Activated CD4-positive, CD25-positive, alpha-beta regulatory T cell treated with anti-CD3 and anti-CD28 coated beads, Interleukin-2, amount 50 U/mL, for 16 hours (primary cell): ENCODE data around the gene ZNF428.
"Not testable (repeated sequence)": the region's sequence is repeated elsewhere in the genome, so short reads cannot be mapped to it uniquely, and the experiment has no call there.

ENCODE experiments used
- DNase-seq: peaks from one replicate; pipeline ENCODE4 v3.0.0-alpha.2; 2020; ENCODE audit warnings: low read depth, low spot score

Gene ZNF428, protein sequence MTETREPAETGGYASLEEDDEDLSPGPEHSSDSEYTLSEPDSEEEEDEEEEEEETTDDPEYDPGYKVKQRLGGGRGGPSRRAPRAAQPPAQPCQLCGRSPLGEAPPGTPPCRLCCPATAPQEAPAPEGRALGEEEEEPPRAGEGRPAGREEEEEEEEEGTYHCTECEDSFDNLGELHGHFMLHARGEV

DNA sequence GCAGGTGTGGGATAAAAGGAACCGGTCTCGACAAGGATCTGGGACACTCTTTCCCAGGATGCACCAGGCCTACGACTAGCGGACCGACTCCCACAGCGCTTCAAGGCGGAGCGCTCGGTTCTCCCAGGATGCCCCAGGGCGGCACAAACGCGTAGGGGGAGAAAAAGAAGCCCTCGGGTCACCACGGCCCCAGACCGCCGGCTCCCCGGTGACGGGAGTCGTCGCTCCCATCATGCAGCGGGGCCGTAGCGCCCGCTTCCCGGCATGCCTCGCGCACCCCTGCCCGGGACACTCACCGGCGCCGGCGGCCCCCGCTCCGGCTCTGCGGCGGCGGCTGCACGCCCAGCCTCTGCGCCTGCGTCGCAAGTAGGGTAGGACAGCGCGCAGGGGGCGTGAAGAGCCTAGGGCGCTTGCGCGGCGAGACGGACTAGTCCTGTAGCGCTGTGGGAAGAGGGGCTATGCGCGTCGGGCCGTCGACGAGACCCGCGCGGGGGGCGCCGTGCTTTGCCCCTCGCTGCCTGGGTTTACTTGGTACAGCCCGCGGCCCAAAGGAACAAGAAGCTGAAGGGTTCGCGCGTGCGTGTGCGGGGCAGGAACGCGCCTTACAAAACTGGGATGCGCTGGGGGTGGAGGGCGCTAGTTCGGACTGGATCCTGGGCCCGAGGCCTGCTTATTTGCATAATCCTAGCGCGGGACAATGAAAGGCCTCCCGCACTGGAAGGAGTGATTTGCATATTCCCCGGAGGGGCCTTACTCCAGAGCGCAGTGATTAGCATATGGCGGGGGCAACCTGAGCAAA is at the start of gene ZNF428:
Gene ZNF428, minus strand, starts transcription at position 368 of the 799 bp plus-strand sequence. CDS start 5,325 bp downstream, outside the sequence.
- DNase-seq, result peak; percentile 76

DNA sequence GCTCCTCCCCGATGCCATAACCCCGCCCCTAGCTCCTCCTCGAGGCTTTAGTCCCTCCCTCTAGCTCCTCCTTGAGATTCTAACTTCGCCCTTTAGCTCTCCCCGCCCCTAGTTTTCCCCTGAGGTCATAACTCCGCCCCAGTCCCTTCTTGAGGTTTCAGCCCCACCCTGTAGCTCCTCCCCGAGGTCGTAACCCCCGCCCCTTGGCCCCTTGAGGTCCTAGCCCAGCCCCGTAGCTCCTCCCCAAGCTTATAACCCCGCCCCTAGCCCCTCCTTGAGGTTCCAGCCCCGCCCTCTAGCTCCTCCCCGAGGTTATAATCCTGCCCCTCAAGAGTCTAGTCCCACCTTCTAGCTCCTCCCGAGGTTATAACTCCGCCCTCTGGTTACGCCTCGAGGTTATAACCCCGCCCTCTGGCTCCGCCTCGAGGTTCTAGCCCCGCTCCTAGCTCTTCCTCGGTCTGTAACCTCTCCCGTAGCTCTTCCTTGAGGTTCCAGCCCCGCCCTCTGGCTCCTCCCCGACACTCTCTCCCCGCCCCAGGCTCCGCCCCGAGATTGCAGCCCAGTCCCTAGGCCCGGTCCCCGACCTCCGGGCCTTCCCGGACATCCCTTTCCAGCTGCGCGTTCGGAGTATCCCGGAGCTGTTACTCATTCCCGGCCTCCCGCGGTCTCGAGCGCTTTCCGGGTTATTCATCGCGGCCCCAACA is 49.1 kb upstream of the ZNF428 start:
- peak; percentile 86 for DNase-seq

DNA sequence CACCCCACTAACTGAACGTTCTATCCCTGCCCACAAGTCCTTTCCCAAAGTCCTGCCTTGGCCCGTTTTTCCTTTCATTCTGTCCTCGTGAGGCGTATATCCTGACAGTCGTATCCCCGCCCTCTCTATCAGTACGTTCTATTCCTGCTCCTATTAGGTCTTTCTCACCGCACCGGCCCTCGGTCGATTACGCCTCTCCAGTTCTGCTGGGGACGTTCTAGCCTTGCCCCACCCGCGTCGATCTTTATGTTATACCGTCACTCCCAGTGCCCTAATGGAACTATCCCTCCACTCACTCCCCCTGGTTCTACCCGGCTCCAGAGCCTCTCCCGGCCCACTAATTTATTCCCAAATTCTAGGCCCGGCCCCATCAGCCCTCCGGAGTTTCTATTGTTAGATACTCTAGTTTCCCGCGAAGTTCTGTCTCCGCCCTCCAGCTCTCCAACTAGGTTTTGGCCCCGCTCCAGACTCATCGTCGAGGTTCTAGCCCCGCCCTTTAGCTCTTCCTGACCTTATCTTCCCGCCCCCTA is 48.5 kb upstream of the ZNF428 start:
- no peak for DNase-seq

DNA sequence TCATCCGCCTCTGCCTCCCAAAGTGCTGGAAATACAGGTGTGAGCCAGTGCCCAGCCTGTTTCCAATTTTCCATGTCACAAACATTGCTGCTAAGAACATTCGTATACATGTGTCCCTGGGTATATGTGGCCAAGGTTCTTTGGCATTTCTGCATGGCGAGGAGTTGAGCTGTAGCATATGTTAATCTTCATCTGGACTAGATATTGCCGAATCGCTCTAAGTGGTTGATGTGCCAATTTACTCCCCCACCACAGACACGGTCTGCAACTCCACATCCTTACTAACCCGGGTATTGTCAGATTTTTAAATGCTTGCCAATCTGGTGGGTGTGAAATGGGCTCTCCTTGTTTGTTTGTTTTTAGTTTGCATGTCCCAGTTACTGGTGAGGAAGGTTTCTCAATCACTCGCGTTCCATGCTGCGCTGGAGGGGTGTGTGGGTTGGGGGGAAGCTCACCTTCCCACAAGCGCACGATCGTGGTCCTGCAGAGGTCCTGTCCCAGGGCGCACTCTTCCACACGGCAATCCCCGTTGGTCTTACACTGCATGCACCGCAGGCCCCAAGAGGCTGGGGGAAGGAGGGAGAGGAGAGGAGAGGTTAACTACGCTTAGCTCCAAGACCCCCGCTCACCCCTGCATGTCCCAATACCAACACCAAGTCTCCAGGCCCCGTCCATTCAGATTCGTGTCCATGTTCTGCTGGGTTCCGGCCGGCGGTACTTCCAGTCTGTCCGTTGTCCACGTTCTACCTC is 47.9 kb upstream of the ZNF428 start:
- DNase-seq, result no peak

DNA sequence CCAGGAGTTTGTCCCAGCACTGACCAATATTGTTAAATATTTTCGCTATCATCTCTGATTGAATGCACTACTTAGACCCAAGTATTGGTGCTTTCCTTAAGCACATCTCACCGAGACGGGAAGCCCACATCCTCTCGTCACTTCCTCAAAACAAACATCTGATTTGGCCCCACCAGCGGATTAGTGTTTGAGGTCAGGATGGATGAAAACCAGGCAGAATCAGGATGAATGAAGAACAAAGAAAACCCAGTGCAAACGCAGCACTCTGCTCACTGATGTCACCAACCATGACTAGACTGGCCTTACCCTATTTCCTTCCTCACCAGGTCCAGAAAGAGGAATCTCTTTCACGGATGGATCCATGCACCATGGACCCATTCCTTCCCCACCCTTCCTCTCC is 44.6 kb upstream of the ZNF428 start:
- no peak for DNase-seq

DNA sequence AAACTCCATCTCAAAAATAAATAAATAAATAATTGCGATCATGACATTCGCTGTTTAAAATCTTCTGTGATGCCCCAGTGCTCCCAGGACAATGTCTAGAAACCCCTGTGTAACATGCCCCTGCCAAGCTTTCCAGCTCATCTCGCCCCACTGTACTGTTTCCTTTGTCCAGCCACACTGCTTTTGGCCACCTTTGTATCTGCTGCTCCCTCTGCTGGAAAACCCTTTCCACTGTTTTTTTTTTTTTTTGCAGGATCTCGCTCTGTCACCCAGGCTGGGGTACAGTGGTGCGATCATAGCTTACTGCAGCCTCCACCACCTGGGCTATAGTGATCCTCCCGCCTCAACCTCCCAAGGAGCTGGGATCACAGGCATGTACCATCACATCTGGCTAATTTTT is 43.1 kb upstream of the ZNF428 start:
- no peak for DNase-seq

DNA sequence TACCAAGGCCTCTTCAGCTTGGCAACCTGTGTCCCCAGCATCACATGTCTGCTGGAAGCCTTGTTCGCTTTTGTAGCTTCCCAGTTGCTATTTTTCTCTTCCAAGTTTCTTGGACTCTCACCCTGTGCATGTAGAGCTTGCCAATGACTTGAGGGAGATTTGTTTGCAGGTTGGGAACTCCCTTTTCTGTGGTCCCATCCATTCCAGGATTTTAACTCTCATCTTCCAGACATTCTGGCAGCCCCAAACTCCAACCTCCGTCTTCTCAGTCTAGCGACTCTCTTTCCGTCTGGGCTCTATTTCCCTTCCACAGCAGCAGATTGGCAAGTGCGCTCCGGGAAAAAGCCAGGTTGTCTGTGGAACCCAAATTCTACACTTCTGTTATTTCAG is 41.5 kb upstream of the ZNF428 start:
- DNase-seq, result no peak

DNA sequence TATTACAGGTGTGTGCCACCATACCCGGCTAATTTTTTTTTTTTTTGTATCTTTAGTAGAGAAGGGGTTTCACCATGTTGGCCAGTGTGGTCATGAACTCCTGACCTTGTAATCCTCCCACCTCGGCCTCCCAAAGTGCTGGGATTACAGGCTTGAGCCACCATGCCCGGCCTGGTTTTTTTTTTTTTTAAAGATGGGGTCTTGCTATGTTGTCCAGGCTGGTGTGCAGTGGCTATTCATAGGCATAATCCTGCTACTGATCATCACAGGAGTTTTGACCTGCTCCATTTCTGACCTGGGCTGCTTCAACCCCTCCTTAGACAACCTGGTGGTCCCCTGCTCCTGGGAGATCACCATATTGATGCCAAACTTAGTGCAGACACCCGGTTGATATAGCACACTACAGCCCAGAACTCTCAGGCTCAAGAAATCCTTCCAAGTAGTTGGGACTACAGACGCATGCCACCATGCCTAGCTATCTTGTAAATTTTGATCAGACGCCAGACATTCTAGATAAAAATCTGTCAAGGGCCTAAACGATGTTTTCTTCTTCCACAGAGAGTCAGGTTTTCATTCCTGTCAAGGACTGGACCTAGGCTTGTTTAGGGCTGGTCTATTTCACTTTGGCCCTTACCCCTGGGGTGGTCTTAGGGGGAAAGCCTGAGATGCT is 41.0 kb upstream of the ZNF428 start:
- no peak for DNase-seq

DNA sequence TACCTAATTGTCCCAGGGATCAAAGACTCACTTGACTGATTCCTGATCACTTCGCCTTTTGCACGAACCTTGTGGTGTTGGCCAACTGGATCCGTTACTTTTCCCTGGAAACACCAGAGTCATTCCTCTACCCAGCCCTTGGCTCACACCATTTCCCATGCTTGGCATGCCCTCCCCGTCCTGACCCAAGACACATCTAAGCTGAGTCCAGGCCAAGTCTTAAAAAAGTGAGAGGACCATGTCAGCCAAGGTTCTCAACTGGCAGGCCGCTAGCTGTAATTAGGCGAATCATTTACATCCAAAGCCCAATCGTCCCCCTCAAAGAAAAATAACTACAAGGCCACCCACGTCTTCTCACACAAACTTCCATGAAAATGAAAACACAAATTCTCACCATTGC is 39.1 kb upstream of the ZNF428 start:
- DNase-seq, result no peak

DNA sequence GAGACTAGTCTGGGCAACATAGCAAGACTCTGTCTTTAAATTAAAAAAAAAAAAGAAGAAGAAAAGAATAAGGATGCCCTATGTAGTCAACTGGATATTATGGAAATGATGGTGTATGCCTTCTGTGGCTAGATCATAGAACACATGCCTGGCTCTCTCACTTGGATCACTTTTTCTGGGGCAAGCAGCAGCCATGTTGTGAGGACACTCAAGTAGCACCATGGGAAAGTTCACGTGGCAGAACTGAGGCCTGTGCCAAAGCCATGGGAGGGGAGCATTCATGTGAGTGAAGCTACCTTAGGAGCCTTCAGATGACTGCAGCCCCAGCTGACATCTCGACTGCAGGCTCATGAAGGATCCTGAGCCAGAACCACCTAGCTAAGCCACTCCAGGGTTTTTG is 38.6 kb upstream of the ZNF428 start:
- DNase-seq, result no peak

DNA sequence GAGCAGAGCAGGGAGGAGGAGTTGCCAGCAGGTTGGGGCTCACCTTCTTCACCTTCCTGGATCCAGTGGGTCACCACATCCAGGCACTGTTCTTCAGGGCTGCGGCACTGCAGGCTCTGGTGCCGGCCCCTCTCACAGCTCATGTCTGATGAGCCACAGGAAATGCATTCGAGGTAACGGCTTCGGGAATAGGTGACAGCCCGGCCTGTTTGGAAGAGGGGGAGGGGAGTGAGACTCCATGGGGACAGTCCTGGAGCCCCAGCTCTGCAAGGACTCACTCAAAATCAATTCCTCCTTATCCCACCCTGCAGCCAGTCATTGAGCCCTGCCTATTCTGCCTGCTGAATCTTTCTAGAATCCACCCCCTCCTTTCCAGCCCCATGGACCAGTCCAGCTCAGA is 37.0 kb upstream of the ZNF428 start:
- no peak for DNase-seq

DNA sequence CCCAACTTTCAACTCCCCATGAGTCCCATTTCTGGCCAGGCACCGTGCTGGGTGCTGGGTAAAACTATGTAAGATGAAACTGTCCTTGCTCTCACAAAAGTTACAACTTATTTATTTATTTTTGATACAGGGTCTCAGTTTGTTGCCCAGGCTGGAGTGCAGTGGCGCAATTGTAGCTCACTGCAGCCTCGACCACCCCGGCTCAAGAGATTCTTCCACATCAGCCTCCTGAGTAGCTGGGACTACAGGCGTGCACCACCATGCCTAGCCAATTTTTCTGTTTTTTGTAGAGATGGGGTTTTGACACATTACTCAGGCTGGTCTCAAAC is 33.1 kb upstream of the ZNF428 start:
- no peak for DNase-seq

DNA sequence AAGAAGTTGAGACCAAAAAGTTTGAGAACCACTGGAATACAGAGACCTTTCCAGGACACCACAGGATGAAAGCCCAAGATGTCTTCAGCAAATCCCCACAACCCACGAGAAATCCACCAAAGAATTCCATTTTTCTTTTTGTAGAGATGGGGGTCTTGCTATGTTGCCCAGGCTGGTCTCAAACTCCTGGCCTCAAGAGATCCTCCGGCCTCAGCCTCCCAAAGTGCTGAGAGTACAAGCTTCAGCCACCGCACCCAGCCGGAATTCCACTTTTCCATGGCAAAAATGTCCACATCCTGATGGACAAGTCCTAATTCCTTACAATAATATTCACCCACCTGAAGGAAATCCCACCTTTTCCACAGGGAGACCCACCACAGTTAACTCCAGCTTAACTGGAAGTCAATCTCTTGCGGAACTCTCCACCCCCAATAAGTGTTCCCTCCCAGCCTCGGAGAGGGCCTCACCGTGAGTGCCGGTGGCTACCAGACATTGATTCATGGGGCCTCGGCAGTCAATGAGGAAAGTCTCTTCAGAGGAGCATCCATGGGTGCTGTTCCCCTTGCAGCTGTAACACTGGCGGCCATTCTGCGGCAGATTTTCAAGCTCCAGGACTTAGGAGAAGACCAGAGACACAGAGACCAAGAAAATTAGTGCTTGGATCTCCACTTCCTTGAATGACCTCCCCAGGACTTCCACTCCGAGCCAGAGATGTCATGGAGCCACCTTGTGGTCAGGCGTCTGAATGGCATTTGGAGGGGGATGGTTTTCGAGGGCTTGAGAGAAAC is 32.5 kb upstream of the ZNF428 start:
- peak; percentile 18 for DNase-seq

DNA sequence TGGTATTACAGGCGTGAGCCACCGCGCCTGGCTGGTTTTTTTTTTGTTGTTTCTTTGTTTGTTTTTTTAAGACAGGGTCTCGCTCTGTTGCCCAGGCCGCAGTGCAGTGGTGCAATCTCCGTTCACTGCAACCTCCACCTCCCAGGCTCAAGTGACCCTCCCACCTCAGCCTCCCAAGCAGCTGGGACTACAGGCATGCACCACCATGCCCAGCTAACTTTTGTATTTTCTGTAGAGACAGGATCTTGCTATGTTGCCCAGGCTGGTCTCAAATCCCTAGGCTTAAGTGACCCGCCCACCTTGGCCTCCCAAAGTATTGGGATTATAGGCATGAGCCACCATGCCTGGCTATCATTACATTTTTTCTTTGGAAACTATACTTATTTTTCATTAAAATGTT is 30.8 kb upstream of the ZNF428 start:
- not testable (repeated sequence) for DNase-seq

DNA sequence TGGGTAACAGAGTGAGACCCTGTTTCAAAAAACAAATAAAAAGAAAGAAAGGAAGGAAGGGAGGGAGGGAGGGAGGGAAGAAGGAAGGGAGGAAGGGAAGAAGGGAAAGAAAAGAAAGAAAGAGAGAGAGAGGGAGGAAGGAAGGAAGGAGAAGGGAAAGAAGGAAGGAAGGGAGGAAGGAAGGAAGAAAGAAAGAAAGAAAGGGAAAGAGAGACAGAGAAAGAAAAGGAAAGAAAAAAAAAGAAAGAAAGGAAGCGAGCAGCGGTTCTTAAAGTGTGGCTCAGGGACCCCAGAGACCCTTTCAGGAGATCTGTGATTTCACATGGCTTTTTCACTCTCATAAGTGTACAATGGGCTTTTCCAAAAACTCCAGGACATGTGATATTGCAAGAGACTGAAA is 30.1 kb upstream of the ZNF428 start:
- no peak for DNase-seq

DNA sequence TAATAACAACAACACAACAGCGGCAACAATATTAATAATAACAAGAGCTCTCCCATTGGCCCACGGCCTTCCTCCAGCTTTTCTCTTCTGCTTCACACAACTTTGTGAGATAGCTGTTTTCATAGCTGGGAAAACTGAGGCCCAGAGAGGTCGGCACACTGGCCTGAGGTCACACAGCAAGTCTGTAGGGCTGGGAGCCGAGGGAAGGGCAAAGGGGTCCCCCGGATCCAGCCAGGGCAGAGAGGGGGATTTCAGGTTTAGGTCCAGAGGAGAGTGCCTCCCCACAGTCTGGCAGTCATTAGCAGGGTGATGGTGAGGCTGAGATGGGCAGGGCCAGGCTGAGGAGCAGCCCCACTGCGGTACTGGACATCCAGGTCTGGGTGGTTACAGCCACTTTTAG is 29.2 kb upstream of the ZNF428 start:
- DNase-seq, result no peak

DNA sequence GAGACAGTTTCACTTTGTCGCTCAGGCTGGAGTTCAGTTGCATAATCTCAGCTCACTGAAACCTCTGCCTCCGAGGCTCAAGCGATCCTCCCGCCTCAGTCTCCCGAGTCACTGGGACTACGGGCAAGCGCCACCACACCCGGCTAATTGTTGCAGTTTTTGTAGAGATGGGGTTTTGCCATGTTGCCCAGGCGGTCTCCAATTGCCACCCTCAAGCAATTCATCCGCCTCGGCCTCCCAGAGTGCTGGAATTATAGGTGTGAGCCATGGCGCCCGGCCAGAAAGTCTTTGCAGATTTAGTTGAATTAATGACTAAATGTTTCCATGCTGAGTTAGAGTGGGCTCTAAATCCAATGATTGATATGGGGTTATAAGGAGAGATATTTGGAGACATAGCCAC is 24.8 kb upstream of the ZNF428 start:
- DNase-seq, result no peak

DNA sequence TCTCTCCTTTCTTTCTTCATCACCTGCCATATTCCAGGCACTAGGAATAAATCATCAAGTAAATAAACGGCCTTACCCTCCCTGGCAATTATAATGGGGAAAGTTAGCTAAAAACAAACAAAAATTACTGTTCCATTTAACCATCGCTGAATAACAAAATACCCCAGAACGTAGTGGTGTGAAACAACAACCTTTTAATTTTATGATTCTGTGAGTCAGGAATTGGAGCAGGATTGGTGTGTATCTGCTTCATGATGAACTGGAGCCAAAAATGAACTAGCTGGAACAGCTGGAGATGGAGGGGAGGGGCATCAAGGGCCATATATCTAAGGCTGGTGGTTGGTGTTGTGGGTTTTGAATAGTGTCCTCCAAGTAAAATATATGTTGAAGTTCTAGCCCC is 23.9 kb upstream of the ZNF428 start:
- no peak for DNase-seq

DNA sequence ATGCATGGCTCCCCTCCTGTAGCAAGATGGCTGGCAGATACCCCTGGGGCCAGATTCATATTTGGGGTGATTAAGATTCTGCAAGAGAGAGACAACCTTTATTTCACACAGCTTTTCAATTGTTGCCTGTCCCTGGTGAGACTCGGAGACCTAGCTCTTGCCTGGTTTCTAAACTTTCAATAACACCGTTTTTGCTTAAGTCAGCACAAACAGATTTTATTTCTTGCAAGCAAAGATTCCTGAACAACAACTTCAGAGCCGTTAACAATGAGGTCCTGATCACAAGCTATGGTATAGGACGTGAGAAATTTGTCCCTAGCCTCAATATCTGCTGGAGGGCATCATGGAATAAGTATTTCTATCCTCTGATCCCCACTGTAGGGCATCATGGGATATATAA is 23.1 kb upstream of the ZNF428 start:
- no peak for DNase-seq

DNA sequence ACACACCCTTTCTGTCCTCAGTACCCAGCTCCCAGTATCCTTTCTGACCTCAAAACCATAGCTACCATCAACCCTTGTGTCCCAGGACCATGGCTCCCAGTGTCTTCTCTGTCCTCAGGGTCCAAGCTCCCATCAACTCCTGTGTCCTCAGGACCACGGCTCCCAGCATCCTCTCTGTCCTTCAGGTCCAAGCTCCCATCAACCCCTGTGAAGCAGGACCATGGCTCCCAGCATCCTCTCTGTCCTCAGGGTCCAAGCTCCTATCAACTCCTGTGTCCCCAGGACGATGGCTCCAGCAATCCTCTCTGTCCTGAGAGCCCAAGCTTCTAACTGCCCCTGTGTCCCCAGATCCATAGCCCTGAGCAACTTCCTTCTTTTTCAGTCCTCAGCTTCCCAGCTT is 21.9 kb upstream of the ZNF428 start:
- no peak for DNase-seq

DNA sequence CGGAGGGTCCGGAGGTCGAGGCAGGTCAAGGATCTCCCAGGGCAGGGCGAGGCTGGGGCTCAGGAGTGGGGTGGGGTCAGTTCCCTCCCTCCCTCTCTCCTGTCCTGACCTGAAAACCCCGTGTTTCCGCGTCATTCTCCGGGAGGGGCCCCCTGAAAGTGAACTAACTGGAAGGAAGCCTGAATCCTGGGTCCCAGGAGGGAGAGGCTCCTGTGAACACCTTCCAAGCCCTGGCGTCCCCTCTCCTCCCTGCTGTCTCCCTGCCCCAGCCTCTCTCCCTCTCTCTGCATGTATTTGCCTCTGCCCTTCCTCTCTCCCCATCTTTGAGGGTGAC is 21.0 kb upstream of the ZNF428 start:
- DNase-seq, result no peak
